Islet of Langerhans (tissue), 1 donor: ENCODE results near the gene ARHGAP26.

Experiments used
- FAIRE-seq: peaks from one replicate; lab custom pipeline; 2011; peaks lifted over from hg19 to GRCh38; lab: Jason Lieb, UNC

The ARHGAP26 gene, protein sequence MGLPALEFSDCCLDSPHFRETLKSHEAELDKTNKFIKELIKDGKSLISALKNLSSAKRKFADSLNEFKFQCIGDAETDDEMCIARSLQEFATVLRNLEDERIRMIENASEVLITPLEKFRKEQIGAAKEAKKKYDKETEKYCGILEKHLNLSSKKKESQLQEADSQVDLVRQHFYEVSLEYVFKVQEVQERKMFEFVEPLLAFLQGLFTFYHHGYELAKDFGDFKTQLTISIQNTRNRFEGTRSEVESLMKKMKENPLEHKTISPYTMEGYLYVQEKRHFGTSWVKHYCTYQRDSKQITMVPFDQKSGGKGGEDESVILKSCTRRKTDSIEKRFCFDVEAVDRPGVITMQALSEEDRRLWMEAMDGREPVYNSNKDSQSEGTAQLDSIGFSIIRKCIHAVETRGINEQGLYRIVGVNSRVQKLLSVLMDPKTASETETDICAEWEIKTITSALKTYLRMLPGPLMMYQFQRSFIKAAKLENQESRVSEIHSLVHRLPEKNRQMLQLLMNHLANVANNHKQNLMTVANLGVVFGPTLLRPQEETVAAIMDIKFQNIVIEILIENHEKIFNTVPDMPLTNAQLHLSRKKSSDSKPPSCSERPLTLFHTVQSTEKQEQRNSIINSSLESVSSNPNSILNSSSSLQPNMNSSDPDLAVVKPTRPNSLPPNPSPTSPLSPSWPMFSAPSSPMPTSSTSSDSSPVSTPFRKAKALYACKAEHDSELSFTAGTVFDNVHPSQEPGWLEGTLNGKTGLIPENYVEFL

GRCh38 chr5:142769793-142770649 is at the start of gene ARHGAP26:
TSS of gene ARHGAP26 (plus strand) at chr5:142770377. CDS start at chr5:142770762, 385 bp downstream.
- FAIRE-seq = no peak

GRCh38 chr5:142720641-142721271 is 49.4 kb upstream of the ARHGAP26 start:
- peak; percentile 95 for FAIRE-seq

- FAIRE-seq = no peak
Observed at GRCh38 chr5:142722146-142722545, 48.0 kb upstream of the ARHGAP26 start.

GRCh38 chr5:142722896-142723295 is 47.3 kb upstream of the ARHGAP26 start:
- FAIRE-seq = no peak

DNA sequence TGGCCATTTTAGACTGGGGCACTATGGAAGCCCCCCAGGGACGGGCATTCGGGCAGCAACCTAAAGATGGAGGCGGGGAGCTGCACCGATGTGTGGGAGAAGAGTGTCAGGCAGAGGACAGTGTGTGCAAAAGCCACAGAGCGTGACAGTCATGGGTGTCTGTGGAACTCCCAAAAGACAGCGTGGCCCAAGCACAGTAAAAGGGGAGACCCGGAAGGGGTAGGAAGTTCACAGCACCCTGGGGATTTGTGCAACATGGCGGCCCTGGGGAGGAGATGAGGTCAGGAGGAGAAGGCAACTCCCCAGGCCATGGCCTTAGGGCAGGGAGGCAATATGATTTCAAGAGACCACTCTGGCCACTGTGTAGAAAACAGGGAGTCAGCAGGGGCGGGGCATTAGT is 45.4 kb upstream of the ARHGAP26 start:
- no peak for FAIRE-seq

- no peak for FAIRE-seq
Observed at GRCh38 chr5:142725231-142726187, 44.7 kb upstream of the ARHGAP26 start.

DNA sequence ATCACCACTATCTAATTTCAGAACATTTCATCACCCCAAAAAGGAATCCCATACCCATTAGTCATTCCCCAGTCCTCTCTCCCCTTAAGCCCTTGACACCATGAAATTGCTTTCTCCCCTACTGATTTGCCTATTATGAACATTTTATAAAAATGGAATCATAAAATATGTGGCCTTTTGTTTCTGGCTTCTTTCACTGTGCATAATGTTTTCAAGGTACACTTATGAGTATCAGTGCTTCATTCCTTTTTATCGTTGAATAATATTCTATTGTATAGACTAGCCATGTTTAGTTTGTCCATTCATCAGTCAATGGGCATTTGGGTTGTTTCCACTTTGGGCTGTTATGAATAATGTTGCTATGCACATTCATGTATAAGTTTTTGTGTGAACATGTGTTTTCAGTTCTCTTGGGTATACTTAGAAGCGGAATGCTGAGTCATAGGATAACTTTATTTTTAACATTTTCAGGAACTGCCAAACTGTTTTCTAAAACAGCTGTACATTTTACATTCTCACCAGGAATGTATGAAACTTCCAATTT is 43.9 kb upstream of the ARHGAP26 start:
- FAIRE-seq = no peak

DNA sequence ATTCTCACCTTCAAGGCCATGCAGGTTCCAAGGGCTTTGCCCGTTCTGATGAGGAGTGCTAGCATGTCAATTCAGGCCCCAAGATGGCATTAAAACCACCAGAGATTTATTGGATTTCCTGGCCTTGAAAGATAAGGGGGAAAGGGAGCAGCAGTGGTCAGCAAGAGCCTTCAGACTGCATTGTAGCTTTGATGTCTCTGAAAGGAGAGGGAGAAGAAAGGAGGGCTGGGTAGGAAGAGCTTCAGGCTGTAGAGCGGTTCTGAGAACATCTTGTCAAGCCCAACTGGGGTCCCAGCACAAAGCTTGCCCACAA is 42.5 kb upstream of the ARHGAP26 start:
- no peak for FAIRE-seq

DNA sequence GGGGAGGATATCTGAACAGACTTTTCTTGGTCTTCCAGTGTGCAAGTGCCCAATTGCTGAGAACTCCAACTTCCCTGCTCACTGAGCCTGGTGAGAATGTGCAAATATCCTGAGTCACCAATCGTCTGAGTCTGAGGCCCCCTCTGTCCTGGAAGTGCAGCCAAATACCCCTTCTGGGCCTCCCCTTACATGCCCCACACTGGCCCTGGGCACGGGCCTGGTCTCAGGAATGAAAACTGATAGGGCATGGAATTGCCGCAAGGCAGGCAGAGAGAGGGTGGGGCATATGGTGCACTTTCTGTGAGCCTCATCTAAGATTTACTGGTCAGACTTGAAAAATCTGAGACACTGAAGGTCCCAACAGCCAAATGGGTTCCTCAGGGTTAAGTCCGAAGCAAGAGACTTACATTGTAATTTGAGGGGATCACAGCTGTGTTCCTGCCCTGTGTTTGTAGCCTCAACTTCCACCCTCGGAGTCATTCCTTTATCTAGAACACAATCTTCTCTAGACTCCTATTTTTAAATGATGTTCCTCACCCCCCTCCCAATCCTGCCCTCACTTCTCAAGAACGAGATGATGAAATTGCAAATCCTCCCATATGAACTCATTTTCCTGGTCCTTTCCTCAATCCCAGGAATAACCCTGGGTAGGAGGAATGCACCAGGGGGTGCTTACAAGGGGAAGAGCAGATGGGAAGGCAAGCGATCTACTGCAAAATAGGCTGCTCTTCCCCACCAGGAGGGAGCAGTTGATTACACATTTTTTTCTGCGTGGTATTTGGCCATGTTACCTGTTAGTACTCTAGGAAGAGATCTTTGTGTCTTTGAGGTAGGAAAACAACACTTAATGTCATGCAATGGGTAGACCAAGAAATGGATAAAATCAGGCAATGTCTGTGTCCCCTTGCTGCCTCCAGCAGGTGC is 34.6 kb upstream of the ARHGAP26 start:
- no peak for FAIRE-seq

DNA sequence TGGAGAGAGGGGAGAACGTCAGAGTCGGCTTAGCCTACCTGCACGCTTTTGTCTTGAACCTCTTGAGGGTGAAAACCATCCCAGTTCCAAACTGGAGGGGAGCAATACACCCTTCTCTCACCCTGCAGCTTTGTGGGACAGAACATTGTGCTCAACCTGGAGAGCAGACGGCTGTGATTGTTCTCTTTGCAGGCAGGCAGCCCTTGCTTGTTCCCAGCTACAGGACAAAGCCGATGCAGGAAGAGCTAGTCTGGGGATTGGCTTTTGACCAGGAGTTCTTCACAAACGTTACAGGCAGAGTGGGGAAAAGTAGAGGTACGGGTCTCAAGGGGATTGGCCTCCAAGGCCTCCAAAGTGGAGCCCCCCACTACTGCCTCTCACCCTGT is 33.9 kb upstream of the ARHGAP26 start:
- no peak for FAIRE-seq

- FAIRE-seq = no peak
Observed at GRCh38 chr5:142737179-142737578, 33.0 kb upstream of the ARHGAP26 start.

DNA sequence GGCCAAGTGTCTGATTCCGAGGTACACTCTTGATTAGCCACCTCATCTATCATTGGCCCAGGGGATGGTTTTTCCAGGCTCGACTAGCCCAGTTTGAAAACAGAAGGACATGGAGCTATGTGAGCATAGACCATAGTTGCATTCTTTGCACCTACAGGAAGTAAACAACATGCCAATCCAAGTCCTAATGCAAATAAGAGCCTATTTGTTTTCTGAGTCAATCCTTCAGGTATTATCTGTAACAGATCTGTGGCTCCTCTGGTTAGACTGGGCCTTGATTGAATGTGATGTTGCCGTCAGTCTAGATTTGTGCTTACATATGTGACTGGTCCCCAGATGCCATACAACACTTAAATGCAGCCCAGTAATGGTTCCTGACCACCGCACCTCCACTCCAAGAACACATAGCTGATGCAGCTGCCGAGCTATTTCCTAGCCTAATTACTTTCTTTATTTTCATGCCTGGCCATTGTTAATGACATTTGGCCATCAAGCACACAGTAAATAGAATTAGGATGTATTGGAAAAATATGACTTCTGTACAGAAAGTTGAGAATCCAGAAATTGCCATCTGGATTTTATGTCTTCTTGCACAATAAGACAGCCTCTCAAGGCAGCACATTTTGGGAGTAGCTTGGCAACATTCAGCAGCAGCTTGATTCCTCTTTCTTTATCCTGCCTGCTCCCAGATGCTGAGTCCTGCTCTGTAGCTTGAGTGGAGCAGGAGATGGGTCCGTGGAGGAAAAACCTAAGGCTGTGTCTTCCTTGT is 29.5 kb upstream of the ARHGAP26 start:
- FAIRE-seq = no peak

DNA sequence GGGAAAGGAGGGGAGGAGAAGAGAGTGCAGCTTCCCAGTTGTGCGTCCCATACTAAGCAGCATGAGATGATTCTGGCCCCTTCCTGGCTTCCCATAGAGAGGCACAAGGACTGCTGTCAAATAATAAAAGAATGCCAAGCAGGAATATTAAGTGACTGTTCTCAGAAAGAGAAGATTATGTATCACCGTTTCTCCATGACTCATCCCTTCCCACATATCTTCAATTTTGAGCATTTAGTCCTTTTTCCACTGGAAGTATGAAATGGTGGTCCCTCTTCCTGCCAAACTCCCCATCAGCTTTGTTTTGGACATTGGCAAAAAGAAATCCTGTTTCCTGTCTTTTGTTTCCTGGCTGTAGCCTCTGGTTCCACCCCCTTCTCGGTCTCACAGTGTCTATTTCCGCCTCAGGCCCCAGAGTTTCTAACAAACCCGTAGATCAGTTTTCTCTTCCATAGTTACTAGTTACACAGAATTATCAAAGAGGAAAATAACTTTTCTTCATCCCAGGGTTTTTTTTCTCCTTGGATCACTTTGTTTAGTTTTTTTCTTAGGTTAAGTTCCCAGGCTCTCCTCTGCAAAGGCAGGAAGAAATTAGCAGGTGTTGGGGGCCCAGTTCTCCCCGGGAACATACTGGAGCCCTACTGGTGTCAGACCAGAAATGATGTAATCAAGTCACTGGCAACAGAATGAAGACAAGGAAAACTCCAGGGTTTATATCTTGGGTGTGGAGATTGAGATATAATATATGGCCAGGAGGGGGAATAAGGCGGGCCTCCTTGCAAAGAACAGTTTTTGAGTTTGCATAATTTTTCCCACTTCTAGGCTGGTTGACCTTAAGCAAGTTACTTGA is 26.4 kb upstream of the ARHGAP26 start:
- no peak for FAIRE-seq

DNA sequence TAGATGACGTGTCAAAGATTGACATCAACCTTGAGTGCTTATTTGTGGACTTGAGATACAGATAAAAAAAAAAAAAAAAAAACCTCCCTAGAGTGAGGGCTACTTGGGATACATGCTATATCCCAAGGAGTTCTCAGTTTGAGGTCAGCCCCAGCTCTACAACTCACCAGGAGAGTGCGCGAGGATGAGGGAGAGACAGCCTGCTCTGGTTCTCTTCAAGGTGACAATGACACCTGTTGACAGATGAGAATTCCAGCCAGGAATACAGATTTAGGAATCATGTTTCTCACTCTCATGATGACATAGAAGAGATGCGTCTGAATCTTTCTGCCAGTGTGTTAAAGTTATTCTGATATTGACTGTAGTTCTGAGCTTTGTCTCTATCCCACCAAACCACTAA is 24.9 kb upstream of the ARHGAP26 start:
- no peak for FAIRE-seq

- no peak for FAIRE-seq
Observed at GRCh38 chr5:142746532-142747433, 23.4 kb upstream of the ARHGAP26 start.

GRCh38 chr5:142748132-142748531 is 22.0 kb upstream of the ARHGAP26 start:
- no peak for FAIRE-seq
